ENCODE results near the gene JAZF1.

The JAZF1 gene

DNA sequence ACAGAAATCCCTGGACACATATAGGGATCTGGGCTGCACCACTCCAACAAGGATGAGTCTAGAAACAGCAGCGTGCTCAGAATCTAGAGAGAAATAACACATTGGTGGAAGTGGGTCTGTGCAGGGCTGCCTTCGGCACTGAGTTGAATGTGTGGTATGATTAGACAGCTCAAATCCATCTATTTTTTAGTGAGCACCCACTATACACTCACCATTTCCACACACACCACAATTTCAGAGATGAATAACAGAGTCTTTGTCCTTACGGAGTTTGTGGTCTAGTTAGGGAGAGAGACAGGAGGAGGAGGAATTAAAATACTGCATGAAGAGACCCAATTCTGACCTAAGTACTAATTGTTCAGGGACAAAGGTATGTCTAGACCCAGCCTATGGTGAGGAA, 44.2 kb downstream of the JAZF1 start:
- no peak for DNase-seq (ENCODE audit: low read depth in 2 of 2)

DNA sequence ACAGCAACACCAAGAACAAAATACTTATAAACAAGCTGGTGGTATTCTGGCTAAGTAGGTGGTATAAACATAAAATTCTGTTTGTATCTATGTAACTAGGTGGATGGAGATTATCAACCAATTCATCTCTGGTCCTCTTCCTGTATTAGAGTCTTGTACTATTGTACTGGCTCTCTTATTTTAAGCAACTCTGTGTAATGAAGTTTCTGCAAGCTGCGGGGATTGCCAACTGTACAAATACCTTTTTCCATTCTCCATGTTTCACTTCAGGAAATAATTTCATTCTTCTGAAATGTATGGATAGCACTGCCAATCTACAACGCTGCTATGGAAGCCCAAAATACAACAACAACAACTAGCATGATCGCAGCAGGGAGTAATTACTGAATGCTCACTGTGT, 44.8 kb downstream of the JAZF1 start:
- no peak for DNase-seq (ENCODE audit: low read depth in 2 of 2)

DNA sequence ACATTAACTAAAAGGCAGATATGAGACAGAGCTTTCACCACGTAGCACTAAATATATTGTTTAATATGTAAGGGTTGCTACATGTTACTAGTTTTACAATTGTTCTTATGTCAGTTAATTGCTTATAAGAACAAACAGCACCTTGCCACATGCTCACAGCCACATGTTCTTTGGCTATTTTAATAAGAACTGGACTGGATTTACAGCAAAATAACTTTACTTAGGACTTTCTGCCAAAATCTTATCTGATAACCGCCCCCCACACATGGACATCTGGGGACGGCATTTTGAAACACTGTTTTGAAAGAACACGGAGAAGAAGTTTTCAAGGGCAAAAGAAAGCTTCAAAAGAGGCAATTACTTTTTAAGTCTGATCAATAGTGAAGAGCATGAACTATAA, 45.3 kb downstream of the JAZF1 start:
- DNase-seq (ENCODE audit: low read depth in 2 of 2) = no peak

DNA sequence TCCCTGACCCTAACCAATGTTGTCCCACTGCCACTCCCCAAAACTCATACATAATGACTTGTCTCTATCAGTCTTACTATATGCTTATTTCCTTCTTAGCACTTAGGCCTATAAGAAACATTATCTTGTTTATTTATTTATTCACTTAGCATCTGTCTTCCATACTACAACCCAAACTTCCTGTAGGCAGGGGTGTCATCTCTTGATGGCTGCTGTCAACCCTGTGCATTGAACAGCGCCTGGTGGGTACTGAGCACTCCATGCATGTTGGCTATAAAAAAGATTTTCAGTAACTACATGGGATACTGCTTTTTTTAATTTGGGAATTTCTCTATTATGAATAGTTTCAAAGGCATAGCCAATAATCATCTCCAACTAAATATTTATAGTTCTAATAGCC, 46.7 kb downstream of the JAZF1 start:
- DNase-seq (ENCODE audit: low read depth in 2 of 2) = no peak

DNA sequence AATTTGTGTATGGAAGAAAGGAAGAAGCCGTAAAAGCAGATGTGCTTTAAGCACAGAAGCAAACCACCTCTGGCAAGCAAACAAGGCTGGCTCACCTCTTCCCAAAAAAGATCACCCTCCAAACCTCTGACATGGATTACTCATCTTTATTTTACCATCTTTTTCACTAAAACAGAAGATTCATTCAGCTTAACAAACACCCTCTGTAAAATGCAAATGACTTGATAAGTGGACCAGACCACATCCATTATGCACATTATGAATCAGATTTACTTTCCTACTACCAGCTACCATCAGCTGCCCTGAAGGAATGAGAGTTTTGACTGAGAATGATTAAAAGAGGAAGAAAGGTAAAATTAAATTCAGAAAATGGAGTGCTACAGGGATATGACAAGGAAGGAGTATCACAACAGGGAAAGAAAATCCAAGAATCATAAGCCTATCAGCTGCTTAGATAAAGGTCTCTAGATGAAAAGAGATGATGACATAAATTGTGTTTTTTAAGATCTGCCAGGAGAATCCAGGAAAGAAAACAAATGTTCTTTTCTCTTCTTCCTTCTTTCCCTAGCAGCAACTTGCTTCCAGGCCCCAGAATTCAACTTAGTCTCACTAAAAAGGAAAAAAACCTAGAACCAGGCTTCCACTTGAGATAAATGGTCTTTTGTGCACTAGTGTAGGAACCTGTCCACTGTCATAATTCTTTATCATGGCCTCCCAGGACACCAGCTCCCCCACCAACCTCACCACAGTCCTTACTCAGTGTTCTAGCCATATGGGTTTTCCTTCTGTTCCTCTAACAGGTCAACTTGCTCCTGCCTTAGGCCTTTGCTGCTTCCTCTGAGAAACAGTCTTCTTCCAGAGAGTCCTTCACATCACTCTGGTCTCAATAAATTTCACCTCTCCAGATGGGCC, 47.4 kb downstream of the JAZF1 start:
- DNase-seq (ENCODE audit: low read depth in 2 of 2) = no peak

DNA sequence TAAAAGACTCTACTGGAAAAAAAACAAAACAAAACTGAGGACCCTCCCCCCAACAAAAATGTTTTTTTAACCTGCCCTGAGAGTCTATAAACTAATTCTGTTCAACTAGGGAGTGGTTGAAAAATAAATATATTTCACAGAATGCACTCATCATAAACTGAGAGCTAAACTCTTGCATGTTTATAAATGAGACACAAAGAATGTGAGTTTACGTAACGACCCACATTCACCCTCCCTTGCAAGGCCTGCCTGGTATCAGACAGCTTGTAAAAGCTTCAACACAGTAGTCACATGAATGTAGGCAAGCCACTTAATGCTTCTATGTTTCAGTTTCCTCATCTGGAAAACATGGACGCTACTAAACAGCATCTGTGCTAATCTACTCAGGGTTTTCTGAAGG, 50.3 kb downstream of the JAZF1 start:
- DNase-seq (ENCODE audit: low read depth in 2 of 2) = no peak

DNA sequence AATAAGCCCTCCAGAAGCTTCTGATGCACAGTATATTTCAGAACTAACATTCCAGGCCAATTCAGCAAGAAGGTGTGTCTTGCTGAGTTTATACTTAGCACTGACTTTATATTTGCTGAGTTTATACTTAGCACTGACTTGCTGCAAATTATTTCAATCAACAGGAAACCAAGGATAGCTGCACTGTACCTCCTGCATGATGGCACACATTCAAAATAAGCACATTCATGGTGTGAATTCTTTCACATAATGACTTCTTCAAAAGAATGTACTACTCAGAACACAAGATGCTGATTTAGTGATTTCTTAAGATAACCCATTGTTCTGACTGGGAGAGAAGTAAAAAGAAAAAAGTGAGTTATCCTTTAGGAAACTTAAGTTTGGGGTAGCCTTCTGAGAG, 52.0 kb downstream of the JAZF1 start:
- no peak for DNase-seq (ENCODE audit: low read depth in 2 of 2)

DNA sequence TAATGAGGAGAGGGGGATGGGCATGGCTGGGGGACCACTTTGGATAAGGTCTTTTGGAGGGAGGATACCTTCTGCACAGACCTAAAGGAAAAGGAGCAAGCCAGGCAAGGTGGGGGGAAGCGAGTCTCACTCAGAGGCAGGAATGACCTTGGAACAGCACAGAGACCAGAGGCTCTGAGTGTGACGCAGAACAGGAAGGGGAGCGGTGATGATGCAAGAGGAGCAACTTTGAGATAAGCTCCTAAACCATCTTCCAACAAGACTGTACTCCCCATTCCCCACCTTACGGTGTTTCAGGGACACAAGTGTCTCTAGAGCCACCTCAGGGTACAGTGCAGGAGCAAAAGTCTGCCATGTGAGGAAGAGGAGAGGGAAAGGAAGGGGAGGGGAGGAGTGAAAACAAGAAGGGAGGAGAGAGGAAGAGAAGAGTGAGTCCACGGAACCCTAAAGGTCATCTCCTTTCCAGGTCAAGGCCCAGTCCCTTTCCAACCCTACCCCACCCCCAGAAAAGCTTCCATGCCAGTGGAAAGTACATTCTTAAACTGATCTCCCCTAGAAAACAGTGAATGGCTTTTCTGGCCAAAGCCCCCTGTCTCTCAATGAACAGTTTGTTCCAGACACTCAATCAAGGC, 54.1 kb downstream of the JAZF1 start:
- DNase-seq (ENCODE audit: low read depth in 2 of 2) = no peak

DNA sequence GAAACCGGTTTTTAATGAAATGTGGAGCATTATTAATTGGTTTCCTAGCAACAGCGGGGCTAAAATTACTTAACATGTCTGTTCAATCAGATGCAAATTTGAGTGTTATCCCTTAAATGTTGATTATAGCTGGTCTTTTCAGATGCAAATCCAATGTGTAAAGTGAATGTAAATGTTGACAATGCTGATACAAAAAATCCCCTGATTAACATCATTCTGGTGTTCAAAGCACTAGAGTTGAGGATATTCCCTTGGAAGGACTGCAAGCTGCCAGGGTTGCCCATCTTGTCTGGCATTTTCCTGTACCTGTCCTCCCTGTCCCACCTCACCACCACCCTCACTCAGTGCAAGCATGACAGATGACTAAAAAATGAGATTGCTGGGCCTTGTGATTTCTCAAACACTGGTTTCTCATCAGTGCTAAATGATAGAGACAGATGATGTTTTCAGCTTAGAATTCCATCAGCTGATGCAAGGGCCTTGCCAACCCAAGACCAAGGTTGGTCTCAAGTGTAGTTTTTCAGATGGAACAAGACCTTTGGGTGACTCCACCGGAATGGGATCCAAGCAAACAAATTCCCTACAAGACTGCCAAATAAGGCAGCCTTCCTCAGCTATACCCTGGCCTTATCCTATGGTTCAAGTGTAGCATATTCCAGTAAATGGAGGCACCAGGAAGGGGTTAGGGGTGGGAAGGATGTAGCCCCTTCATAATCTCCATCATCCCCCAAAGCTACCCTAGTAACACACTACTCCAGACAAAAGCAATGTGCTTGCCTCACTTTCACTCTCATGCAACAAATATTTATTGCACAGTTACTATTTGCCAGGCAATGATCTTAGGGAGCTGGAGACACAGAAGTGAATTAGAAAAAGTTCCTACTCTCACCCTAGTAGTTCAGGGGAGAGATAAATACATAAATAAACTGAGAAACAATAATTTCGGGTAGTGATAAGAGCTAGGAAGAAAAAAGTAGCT, 54.9 kb downstream of the JAZF1 start:
- no peak for DNase-seq (ENCODE audit: low read depth in 2 of 2)

DNA sequence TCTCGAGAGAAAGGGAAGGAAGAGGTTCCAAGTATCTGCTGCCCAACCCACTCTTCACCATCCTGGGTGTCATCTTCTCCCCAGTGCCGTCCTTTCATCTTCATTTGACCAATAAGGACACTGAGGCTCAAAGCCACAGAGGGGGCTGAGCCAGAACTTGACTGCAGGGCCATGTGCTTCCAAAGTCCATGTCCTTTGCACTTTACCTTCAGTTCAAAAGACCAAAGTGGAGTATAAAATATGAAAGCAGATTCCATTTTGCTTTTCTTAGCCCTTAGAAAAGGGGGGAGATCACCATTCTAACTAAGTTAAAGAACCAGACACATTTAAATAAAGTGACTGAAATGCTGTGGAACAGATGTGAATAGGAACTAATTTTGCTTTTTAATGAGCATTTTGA, 56.2 kb downstream of the JAZF1 start:
- no peak for DNase-seq (ENCODE audit: low read depth in 2 of 2)

DNA sequence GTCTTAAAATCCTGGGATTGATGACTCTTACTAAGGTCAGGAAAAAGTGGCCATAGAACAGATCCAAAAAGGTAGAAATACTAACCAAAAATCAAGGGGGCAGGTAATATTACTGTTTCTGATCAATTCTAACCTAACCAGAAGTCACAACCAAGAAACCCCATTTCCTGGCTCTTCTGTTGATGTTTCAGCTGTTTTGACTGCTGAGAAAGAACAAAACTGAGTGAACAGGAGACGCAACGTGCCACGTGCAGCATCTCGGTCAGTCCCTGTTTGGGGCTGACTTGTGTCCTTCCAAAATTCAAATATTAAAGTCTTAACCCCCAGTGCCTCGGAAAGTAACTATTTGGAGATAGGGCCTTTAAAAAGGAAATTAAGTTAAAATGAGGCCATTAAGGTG, 56.8 kb downstream of the JAZF1 start:
- no peak for DNase-seq (ENCODE audit: low read depth in 2 of 2)

DNA sequence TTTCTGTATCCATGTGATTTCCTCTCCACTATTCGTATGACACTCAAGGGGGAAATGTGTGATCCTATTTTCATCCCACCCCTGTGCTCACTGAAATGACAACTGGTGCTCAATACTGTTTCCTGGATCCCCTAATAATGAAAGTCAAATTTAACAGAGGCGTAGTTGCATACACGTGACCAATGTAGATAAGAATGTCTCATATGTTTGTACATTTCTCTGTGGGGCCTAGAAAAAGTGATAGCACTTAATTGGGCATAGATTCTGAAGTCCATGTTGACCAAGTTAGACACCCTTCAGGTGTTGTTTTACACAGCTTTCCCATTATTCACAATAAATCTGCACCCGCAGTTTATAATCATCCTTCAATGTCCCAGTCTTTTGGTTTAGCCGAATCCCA, 59.1 kb downstream of the JAZF1 start:
- no peak for DNase-seq (ENCODE audit: low read depth in 2 of 2)

DNA sequence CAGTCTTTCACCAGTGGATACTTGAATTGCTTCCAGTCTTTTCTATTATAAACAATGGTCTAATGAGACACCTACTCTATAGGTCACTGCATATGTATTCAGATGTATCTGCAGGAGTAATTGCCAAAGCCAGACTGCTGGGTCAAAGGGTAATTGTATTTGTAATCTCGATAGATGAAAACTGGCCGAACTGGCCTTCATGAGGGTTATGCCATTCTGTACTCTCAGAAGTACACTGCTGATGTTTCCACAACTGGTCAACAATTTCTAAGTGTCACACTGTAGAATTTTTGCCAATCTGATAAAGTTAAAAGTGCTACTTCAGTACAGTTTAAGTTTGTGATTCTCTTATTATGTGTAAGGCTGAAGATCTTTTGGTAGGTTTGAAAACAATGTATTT, 64.6 kb downstream of the JAZF1 start:
- DNase-seq (ENCODE audit: low read depth in 2 of 2) = no peak

DNA sequence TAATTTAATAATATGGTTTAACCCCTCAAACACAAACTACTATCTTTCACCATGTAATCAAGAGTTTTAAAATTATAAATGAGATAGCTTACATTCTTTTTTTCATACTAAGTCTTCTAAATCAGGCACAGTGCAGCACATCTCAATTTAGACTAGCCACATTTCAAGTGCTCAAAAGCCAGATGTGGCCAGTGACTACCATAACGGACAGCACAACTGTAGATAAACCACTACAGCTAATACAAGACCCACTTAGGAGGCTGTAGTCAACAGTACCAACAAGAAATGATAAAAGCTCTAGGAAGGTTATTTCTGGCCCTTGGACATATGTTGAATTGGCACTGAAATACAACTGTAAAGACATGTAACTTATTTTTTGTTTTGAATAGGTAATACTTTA, 65.3 kb downstream of the JAZF1 start:
- no peak for DNase-seq (ENCODE audit: low read depth in 2 of 2)

DNA sequence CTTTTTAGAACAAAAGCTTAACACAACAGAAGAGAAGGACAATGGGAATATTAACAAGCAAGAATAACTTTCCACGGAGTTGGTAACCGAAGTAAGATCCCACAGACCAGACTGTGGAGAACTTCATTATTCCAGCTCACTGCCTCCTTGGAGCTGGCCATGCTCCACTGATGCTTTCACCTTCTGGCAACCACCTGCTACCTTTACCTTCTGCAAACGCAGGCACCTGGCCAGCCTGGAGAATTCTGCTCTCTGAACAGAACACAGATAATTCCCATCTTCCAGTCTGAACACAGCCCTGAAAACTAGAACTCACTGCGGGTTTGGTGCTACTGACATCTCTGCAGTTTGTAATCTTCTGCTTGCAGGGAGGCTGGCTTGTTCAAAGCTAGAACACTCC, 66.5 kb downstream of the JAZF1 start:
- no peak for DNase-seq (ENCODE audit: low read depth in 2 of 2)

DNA sequence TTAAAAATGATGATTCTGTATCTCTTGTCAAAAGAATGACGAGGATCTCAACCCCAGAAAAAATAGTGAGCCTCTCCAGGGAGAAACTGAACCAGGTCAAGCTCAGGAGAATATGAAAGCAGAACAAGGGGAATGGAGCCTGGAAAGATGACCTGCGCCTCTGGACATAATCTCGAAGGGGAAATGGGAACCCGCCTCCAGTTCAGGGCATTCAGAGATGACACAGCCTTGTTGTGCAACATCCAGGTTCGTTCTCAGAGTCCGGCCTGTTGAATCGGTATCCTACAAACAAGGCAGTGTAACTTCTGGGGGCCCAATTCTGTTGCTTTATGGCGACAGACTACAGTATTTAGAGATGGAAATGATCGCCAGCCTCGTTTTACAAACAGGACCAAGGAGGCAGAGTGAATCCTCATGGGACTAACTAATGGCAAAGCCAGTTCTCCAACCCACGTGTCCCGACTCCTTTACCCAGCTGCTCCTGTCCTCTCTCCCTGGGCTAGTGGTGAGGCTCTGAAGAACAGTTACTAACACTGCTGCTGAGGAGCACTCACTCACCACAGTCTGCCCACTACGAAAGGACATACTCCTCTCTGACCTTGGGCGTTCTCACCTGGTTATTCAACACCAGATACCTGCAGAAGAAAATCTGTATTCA, 67.6 kb downstream of the JAZF1 start:
- DNase-seq (ENCODE audit: low read depth in 2 of 2) = no peak

DNA sequence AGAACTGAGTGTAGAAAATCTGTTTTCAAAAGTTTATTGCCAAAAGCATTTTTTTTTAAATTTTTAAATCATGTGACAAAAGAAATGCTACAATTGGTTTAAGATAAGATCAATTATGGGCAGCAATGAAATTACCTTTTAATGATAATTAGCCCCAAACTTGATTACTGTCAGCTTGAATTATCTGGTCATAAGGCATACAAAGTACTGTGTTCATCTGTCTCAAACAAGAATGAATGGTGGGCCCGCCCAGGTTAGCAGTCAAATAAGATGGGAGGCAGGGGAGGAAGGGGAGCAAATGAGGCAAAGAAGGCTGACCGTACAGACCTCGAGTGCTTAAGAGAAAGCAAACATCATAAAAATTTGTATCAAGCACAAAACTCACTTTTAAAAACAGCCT, 68.1 kb downstream of the JAZF1 start:
- DNase-seq (ENCODE audit: low read depth in 2 of 2) = no peak

DNA sequence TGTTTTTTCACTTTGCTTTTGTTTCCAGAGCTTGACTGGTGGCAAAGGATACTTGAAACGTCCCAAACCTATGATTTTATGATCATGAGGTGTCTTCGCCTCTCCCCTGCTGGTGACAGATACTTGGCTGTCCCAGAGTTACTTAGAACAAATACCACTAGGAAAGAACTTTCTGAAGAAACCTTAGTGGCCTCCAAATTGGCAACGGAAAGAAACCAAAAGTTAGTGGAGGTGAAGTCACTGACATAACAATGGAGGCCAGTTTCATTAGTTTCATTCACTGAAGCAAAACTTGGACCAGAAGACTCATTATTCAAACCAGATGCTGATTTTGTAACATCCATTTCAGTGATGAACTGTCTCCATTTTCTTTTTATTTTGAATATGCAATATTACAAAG, 68.6 kb downstream of the JAZF1 start:
- no peak for DNase-seq (ENCODE audit: low read depth in 2 of 2)

DNA sequence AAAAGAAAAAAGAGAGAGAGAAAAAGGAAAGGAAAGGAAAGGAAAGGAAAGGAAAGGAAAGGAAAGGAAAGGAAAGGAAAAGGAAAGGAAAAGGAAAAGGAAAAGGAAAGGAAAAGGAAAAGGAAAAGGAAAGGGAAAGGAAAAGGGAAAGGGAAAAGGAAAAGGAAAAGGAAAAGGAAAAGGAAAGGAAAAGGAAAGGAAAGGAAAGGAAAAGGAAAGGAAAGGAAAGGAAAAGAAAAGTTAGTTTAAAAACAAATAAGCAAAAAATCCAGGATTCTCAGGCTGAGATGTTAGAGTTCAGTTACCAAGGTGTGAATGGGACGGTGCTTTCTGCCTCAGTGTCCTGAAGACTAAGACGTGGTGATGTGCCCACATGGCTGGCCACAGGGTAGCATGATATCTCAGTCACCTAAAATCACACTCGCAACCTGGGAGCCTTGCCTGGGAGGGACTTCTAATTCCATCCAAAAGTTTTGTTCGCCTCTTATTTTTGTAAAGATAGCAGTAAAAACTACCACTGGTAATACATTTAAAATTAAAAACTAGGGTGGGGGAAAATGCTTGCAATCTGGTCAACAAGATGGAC, 70.1 kb downstream of the JAZF1 start:
- no peak for DNase-seq (ENCODE audit: low read depth in 2 of 2)

DNA sequence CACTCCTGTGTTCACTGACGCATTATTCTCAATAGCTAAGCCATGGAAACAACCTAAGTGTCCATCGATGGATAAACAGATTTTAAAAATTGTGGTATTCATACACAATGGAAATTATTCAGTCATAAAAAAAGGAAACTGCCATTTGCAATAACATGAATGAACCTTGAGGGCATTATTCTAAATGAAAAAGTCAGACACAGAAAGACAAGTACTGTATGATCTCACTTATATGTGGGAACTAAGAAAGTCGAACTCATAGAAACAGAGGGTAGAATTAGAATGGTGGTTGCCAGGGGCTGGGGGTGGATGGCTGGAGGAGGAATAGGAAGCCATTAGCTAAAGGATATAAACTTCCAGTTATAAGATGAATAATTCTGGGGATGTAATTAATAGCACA, 71.8 kb downstream of the JAZF1 start:
- no peak for DNase-seq (ENCODE audit: low read depth in 2 of 2)

DNA sequence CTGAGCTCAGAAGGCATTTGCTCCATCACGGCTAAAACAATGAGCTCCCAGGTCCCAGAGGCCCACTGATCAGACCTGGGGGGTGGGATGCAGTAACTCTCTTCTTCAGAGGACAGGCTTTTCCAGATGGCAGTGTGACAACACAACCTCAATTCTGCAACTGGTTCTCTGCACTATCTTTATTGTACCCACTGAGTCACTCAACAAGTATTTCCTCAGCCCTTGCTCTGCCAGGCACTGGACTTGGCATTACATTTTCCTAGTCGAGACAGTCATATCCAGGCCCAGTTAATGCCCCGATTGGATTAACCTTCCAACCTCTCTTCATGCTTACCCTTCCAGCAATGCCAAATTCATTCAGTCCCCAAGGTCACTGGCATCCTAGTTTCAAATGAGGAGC, 72.6 kb downstream of the JAZF1 start:
- DNase-seq (ENCODE audit: low read depth in 2 of 2) = no peak
